Stomach smooth muscle (tissue), 2 donors: ENCODE results near the gene STX1B.
"Not testable (repeated sequence)": the region's sequence is repeated elsewhere in the genome, so short reads cannot be mapped to it uniquely, and the experiment has no call there.

ENCODE experiments used
- H3K27ac ChIP-seq: one replicate; pipeline ENCODE4 v1.7.0; 2013; ENCODE audit warnings: mild to moderate bottlenecking, low read length, inconsistent platforms
- H3K27me3 ChIP-seq, 2 donors: one replicate each; pipeline ENCODE4 v1.7.0; 2013; ENCODE audit warnings: low read length in 2 of 2; ENCODE audit not compliant: insufficient read depth in 2 of 2, control insufficient read depth in 1 of 2
- H3K36me3 ChIP-seq, 2 donors: one replicate each; pipeline ENCODE4 v1.7.0; 2013; ENCODE audit warnings: low read length in 2 of 2; ENCODE audit not compliant: control insufficient read depth in 2 of 2, insufficient read depth in 2 of 2
- H3K4me1 ChIP-seq: one replicate; pipeline ENCODE4 v1.7.0; 2013; ENCODE audit warnings: low read length; ENCODE audit not compliant: control insufficient read depth, insufficient read depth
- H3K4me3 ChIP-seq, 2 donors: one replicate each; pipeline ENCODE4 v1.7.0; 2013; ENCODE audit warnings: low read length in 2 of 2
- H3K9ac ChIP-seq, 2 donors: one replicate each; pipeline ENCODE4 v1.7.0; 2013; ENCODE audit warnings: low read length in 2 of 2, mild to moderate bottlenecking in 1 of 2
- H3K9me3 ChIP-seq, 2 donors: one replicate each; pipeline ENCODE4 v1.7.0; 2013; ENCODE audit warnings: low read length in 2 of 2; ENCODE audit not compliant: control insufficient read depth in 2 of 2
- donor health status: healthy.
- donor health status: Pancreatic carcinoma.

STX1B gene

GRCh38 chr16:31032736-31033708, 22.6 kb upstream of the STX1B start, which contains the start of gene STX4:
Gene STX4, plus strand, starts transcription at chr16:31033558. Its CDS starts 248 bp downstream, at chr16:31033806.
- H3K9ac ChIP-seq: peak within 1 kb of the TSS; percentile 86 to 95
- H3K9me3 ChIP-seq: no peaks in the 10 kb centered on the region
- no peaks in the 10 kb centered on the region for H3K27me3 ChIP-seq
- H3K4me3 ChIP-seq: peak within 1 kb of the TSS; percentile 98 to 100
- H3K4me1 ChIP-seq: peaks cover 15% of the 10 kb centered on the region
- H3K36me3 ChIP-seq: peaks cover 8 to 11% of the 10 kb centered on the region in 2 donors
- H3K27ac ChIP-seq: peak within 1 kb of the TSS; percentile 91

DNA sequence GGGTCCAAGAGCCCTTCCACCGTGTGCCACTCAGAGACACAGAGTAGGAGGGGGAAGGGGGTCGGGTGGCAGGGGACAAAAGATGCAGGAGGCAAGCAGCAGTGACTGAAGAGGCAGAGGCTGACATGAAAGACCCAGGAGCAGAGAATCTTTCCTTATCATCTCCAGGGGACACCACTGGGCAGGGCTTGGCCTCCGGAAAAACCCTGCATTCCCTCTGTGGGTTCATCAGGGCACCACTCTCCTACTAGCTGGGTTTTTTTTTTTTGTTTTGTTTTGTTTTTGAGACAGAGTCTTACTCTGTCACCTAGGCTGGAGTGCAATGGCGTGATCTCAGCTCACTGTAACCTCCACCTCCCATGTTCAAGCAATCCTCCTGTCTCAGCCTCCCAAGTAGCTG, 20.8 kb upstream of the STX1B start:
- peaks cover 4 to 5% of the 10 kb centered on the region in 2 donors for H3K36me3 ChIP-seq
- H3K4me3 ChIP-seq: no peak overlapping the region
- no peaks in the 10 kb centered on the region for H3K9me3 ChIP-seq
- H3K9ac ChIP-seq: no peak overlapping the region
- H3K27me3 ChIP-seq: no peaks in the 10 kb centered on the region
- H3K4me1 ChIP-seq: peaks cover 15% of the 10 kb centered on the region
- no peak overlapping the region for H3K27ac ChIP-seq

GRCh38 chr16:31029272-31029671, 18.8 kb upstream of the STX1B start:
- Histone ChIP-seq H3K27ac (no peak overlapping the region), H3K9ac (no peak overlapping the region), H3K9me3 (no peaks in the 10 kb centered on the region), H3K36me3 (no peaks in the 10 kb centered on the region), H3K4me3 (no peak overlapping the region), H3K27me3 (no peaks in the 10 kb centered on the region), H3K4me1 (peaks cover 10% of the 10 kb centered on the region)

DNA sequence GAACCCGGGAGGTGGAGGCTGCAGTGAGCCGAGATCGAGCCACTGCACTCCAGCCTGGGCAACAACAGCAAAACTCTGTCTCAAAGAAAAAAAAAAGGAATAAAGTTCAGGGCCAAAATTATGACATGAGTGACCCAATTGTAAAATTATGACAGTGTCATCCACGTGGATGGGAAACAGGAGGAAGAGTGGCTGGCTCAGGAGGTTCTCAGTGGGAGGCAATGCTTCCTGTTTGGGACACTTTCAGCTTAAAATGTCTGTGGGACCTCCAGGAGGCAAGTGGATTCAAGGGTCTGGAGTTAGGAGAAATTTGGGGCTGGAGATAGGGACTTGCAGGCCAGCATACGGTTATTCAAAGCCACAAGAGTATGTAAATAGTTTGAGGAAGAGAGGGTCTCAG, 14.9 kb upstream of the STX1B start:
- H3K27ac ChIP-seq: no peak overlapping the region
- no peaks in the 10 kb centered on the region for H3K9me3 ChIP-seq
- no peaks in the 10 kb centered on the region for H3K36me3 ChIP-seq
- H3K4me3 ChIP-seq: no peak overlapping the region
- H3K27me3 ChIP-seq: no peaks in the 10 kb centered on the region
- no peaks in the 10 kb centered on the region for H3K4me1 ChIP-seq
- H3K9ac ChIP-seq: no peak overlapping the region

GRCh38 chr16:31023627-31024226, 13.3 kb upstream of the STX1B start:
- H3K27ac ChIP-seq: no peak overlapping the region
- no peaks in the 10 kb centered on the region for H3K4me1 ChIP-seq
- H3K9me3 ChIP-seq: no peaks in the 10 kb centered on the region
- H3K27me3 ChIP-seq: no peaks in the 10 kb centered on the region
- H3K9ac ChIP-seq: no peak overlapping the region
- H3K4me3 ChIP-seq: no peak overlapping the region
- H3K36me3 ChIP-seq: no peaks in the 10 kb centered on the region

GRCh38 chr16:31023252-31023602, 12.8 kb upstream of the STX1B start:
- no peaks in the 10 kb centered on the region for H3K9me3 ChIP-seq
- H3K4me1 ChIP-seq: no peaks in the 10 kb centered on the region
- no peak overlapping the region for H3K9ac ChIP-seq
- H3K27ac ChIP-seq: no peak overlapping the region
- no peak overlapping the region for H3K4me3 ChIP-seq
- H3K36me3 ChIP-seq: no peaks in the 10 kb centered on the region
- no peaks in the 10 kb centered on the region for H3K27me3 ChIP-seq

GRCh38 chr16:31022544-31023251, 12.3 kb upstream of the STX1B start:
- Histone ChIP-seq H3K9ac (no peak overlapping the region), H3K4me3 (no peak overlapping the region), H3K36me3 (no peaks in the 10 kb centered on the region), H3K4me1 (no peaks in the 10 kb centered on the region), H3K27me3 (no peaks in the 10 kb centered on the region), H3K27ac (no peak overlapping the region), H3K9me3 (no peaks in the 10 kb centered on the region)

- H3K36me3 ChIP-seq: no peaks in the 10 kb centered on the region
These were observed 10.1 kb upstream of the STX1B start for GRCh38 chr16:31020536-31020935.

DNA sequence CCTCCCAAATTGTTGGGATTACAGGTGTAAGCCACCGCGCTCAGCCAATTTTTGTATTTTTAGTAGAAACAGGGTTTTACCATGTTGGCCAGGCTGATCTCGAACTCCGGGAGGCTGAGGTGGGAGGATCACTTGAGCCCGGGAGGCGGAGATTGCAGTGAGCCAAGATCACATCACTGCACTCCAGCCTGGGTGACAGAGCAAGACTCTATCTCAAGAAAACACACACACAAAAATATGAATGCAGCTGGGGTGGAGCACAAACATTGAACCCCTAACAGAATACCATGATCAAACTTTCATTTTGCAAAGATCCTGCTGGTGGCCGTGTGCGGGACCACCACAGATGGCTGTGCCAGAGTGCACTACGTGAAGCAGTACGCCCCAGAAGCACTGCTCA, 7.3 kb upstream of the STX1B start:
- H3K9ac ChIP-seq, H3K9me3 ChIP-seq, H3K27me3 ChIP-seq, H3K36me3 ChIP-seq, H3K27ac ChIP-seq, H3K4me3 ChIP-seq, H3K4me1 ChIP-seq: not testable (repeated sequence)

More at GRCh38 chr16:31020536-31020935, 10.1 kb upstream of the STX1B start:
- H3K9me3 ChIP-seq: no peaks in the 10 kb centered on the region
- H3K4me3 ChIP-seq: no peak overlapping the region
- no peaks in the 10 kb centered on the region for H3K4me1 ChIP-seq
- H3K27me3 ChIP-seq: peaks cover 0 to 7% of the 10 kb centered on the region in 2 donors
- H3K27ac ChIP-seq: no peak overlapping the region
- no peak overlapping the region for H3K9ac ChIP-seq

DNA sequence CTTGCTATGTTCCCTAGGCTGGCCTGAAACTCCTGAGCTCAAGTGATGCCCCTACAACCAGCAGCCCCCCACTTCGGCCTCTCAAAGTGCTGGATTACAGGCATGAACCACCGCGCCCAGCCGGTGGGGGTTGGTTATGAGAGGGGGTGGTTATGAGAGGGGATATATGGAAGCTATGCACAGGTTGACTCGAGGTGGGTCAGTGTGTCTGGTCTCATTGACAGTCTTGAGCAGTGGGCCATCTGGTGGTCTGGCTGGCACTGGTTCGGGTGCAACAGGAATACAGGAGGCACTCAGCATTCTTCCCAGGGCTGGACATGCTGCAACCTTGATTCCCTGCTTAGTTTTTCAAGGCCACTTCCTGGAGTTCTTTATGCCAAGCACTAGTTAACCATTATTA, 5.6 kb upstream of the STX1B start:
- H3K9me3 ChIP-seq: no peaks in the 10 kb centered on the region
- H3K4me3 ChIP-seq: no peak overlapping the region
- H3K27ac ChIP-seq: no peak overlapping the region
- peaks cover under 1% of the 10 kb centered on the region for H3K4me1 ChIP-seq
- no peaks in the 10 kb centered on the region for H3K36me3 ChIP-seq
- peaks cover 15 to 19% of the 10 kb centered on the region in 2 donors for H3K27me3 ChIP-seq
- H3K9ac ChIP-seq: no peak overlapping the region
